K562 (cell line): ENCODE measurements around the gene ABHD5. TPM values are rescaled to one million over a fixed set of nuclear protein-coding genes. Genes with fewer than 3 reads are reported as not detected.
A peak's percentile ranks its signal among the peaks of the same experiment; 100 is the strongest.

Source experiments
- ATAC-seq: fragments of 200-7000 bp; cut with Tn5 transposase; 3 replicates; pipeline ENCODE4 v1.9.1; 2020; ENCODE audit warnings: moderate library complexity
- BruUV-seq: library from RNA; stranded (reverse); fragments of 400-500 nt; replicated peaks from 2 replicates; lab custom pipeline; 2021; lab: Mats Ljungman, UMichigan
- CTCF ChIA-PET: fragments of 300-600 bp; formaldehyde crosslinking; extraction: SDS; loops from one replicate; lab custom pipeline; 2021; ENCODE audit warnings: low intra/inter-chr PET ratio; lab: Yijun Ruan, JAX
- POLR2A ChIA-PET: fragments of 300-600, 350-650 bp; sonication (Branson Sonifier 250); formaldehyde crosslinking; extraction: SDS; loops from one replicate; lab custom pipeline; 2021; ENCODE audit warnings: antibody characterized with exemption, inconsistent platforms; lab: Yijun Ruan, JAX
- DNase-seq, 4 experiments: peaks; one replicate each; pipeline versions ENCODE4 v3.0.0 to v3.0.0-alpha.2; 2011 to 2018; ENCODE audit warnings: low spot score in 3 of 4, mixed read lengths in 3 of 4; ENCODE audit errors: extremely low read depth in 1 of 4
- FAIRE-seq: peaks from 2 replicates; lab custom pipeline; 2011; peaks lifted over from hg19 to GRCh38; lab: Jason Lieb, UNC
- H2AFZ ChIP-seq: 2 replicates; pipeline ENCODE4 v1.6.0; 2011; ENCODE audit warnings: low read depth, low read length, control low read depth, inconsistent platforms
- H3K27ac ChIP-seq: fragments of 200-600 bp; 3 replicates; pipeline ENCODE4 v1.8.0; 2011; ENCODE audit warnings: low read depth, mild to moderate bottlenecking, control low read depth, inconsistent platforms, low read length, moderate library complexity, mixed read lengths; ENCODE audit errors: extremely low read depth
- H3K27me3 ChIP-seq, 2 experiments: fragments of 300-600 bp in 1 of 2; 2 replicates in 1 of 2; 3 replicates in 1 of 2; pipeline versions ENCODE4 v1.6.0 to v1.8.0; 2011; ENCODE audit warnings: inconsistent platforms in 2 of 2, low read length in 2 of 2, mild to moderate bottlenecking in 1 of 2, mixed read lengths in 1 of 2, moderate library complexity in 1 of 2; ENCODE audit not compliant: control insufficient read depth in 2 of 2, insufficient read depth in 2 of 2
- H3K36me3 ChIP-seq: fragments of 300-600 bp; 3 replicates; pipeline ENCODE4 v1.8.0; 2011; ENCODE audit warnings: mild to moderate bottlenecking, low read length, inconsistent platforms; ENCODE audit not compliant: control insufficient read depth, insufficient read depth
- H3K4me1 ChIP-seq, 2 experiments: fragments of 200-600 bp in 1 of 2; replicated peaks in 1 of 2; 2 replicates in 1 of 2; 3 replicates in 1 of 2; pipeline versions ENCODE4 v1.5.1 to v1.8.0; 2011; ENCODE audit warnings: inconsistent platforms in 2 of 2, low read length in 2 of 2, mild to moderate bottlenecking in 1 of 2, mixed read lengths in 1 of 2, moderate library complexity in 1 of 2; ENCODE audit not compliant: control insufficient read depth in 2 of 2, insufficient read depth in 2 of 2
- H3K4me2 ChIP-seq: 2 replicates; pipeline ENCODE4 v1.6.1; 2011; ENCODE audit warnings: low read length, control low read depth, inconsistent platforms, mixed read lengths; ENCODE audit not compliant: insufficient read depth
- H3K4me3 ChIP-seq: fragments of 200-600 bp; sonication (generic), shearing (Covaris generic); 2 replicates; pipeline ENCODE4 v1.5.1; 2016; ENCODE audit warnings: control low read depth, inconsistent platforms
- H3K79me2 ChIP-seq: fragments of 200-600 bp; 3 replicates; pipeline ENCODE4 v1.8.0; 2011; ENCODE audit warnings: low read length, inconsistent platforms; ENCODE audit not compliant: control insufficient read depth, insufficient read depth
- H3K9ac ChIP-seq, 2 experiments: 2 replicates each; pipeline versions ENCODE4 v1.6.0 to v1.6.1; 2011; ENCODE audit warnings: low read depth in 2 of 2, low read length in 2 of 2, control low read depth in 1 of 2, inconsistent platforms in 1 of 2, mild to moderate bottlenecking in 1 of 2, mixed read lengths in 1 of 2; ENCODE audit not compliant: insufficient read depth in 1 of 2
- H3K9me1 ChIP-seq: one replicate; pipeline ENCODE4 v1.6.0; 2011; ENCODE audit warnings: inconsistent platforms, mild to moderate bottlenecking, low read length, moderate library complexity; ENCODE audit not compliant: control insufficient read depth, insufficient read depth
- H3K9me3 ChIP-seq: replicated peaks from 2 replicates; pipeline ENCODE4 v1.5.1; 2011; ENCODE audit warnings: low read depth, low read length, inconsistent platforms; ENCODE audit not compliant: control insufficient read depth, insufficient read depth
- H4K20me1 ChIP-seq: replicated peaks from 2 replicates; pipeline ENCODE4 v1.6.1; 2011; ENCODE audit warnings: low read length, inconsistent platforms, mixed read lengths; ENCODE audit not compliant: control insufficient read depth, insufficient read depth
- C11orf30 ChIP-seq: fragments of 450-650 bp; IDR thresholded peaks from 2 replicates; pipeline ENCODE4 v1.6.1; 2016; ENCODE audit warnings: low read depth, mild to moderate bottlenecking
- CREBBP ChIP-seq: IDR thresholded peaks from one replicate; pipeline ENCODE4 v1.6.1; 2012; ENCODE audit warnings: low read depth, mild to moderate bottlenecking, control low read depth, inconsistent platforms, low read length
- MAFF ChIP-seq: IDR thresholded peaks from 2 replicates; pipeline ENCODE4 v1.6.1; 2012; ENCODE audit warnings: low read length, improper control_type of control experiment
- STAT5B ChIP-seq: fragments of 250-450 bp; sonication (Bioruptor Pico); IDR thresholded peaks from 2 replicates; pipeline ENCODE4 v1.8.0; 2021; ENCODE audit warnings: mild to moderate bottlenecking, inconsistent platforms
- TAF15 ChIP-seq: fragments of 200-400 bp; formaldehyde crosslinking; IDR thresholded peaks from 2 replicates; pipeline ENCODE4 v1.6.1; 2017; ENCODE audit warnings: mild to moderate bottlenecking, low read depth, low read length, moderate library complexity
- TFAM ChIP-seq: fragments of 250-450 bp; sonication (Bioruptor Pico); conservative IDR thresholded peaks from 2 replicates; pipeline ENCODE4 v1.5.0; 2021; ENCODE audit warnings: mild to moderate bottlenecking, moderate library complexity
- TFAP4 ChIP-seq: sonication (generic); formaldehyde crosslinking; IDR thresholded peaks from 2 replicates; pipeline ENCODE4 v1.8.0; 2022; ENCODE audit warnings: missing genetic modification reagents, mild to moderate bottlenecking, moderate library complexity, borderline replicate concordance
- XRCC5 ChIP-seq: fragments of 200-400 bp; formaldehyde crosslinking; IDR thresholded peaks from 2 replicates; pipeline ENCODE4 v1.6.1; 2017; ENCODE audit warnings: low read depth, mild to moderate bottlenecking, low read length
- WGBS: fragments of 100-300 bp; shearing (Covaris generic); methylation state at CpG from one replicate; pipeline ENCODE4 v1.1.6; 2016; ENCODE audit warnings: low coverage, mixed read lengths; ENCODE audit not compliant: insufficient coverage; ENCODE audit errors: missing lambda C conversion rate; 5-methylcytosine and 5-hydroxymethylcytosine counted together
- in situ Hi-C: fragments of 300-500 bp; cut with MboI; formaldehyde crosslinking; loops from 4 replicates; pipeline ENCODE4 v1.15.0; 2018; ENCODE audit warnings: inconsistent platforms, mixed read lengths
- intact Hi-C: fragments of 100-400 bp; cut with micrococcal nuclease; formaldehyde crosslinking; loops from 2 replicates; pipeline ENCODE4 v1.14.2; 2022
- polyA plus RNA-seq, 8 experiments: library from polyadenylated mRNA; depleted of rRNA in 4 of 8; stranded (reverse) in 5 of 8; unstranded in 3 of 8; fragments of >200 nt; fragmentation: Nextera tagmentation in 2 of 8; fragmentation: Illumina TruSeq in 1 of 8; extraction: Ambion mirVana in 2 of 8; extraction: Trizol in 1 of 8; gene quantifications; 2 replicates each; pipeline versions ENCODE4 v1.2.1 to v1.2.3, GENCODE V29; 2011 to 2014; ENCODE audit warnings: inconsistent platforms in 1 of 8, missing spikeins in 1 of 8
- total RNA-seq, 7 experiments: library from RNA; depleted of rRNA in 6 of 7; stranded (reverse); fragments of >200 nt in 6 of 7; fragmentation: Illumina TruSeq in 2 of 7; extraction: Trizol in 2 of 7; gene quantifications; 2 replicates each; pipeline versions ENCODE4 v1.2.1 to v1.2.3, GENCODE V29; 2011 to 2021; ENCODE audit warnings: low replicate concordance in 1 of 7

ABHD5 gene
- total and polyA plus RNA-seq, 9 of the 15 experiments (the other 6 are each of a cell fraction or from before 2014, with no cell fraction given): 27.8 to 61.7 (median 39.9) TPM

GRCh38 chr3:43734685-43735084 lies 43.9 kb downstream of the ABHD5 start (continued):
- no peak for TF ChIP-seq STAT5B (CRISPR knock-in tag)
- TF ChIP-seq CREBBP: no peak
- no peak for TF ChIP-seq MAFF

DNA sequence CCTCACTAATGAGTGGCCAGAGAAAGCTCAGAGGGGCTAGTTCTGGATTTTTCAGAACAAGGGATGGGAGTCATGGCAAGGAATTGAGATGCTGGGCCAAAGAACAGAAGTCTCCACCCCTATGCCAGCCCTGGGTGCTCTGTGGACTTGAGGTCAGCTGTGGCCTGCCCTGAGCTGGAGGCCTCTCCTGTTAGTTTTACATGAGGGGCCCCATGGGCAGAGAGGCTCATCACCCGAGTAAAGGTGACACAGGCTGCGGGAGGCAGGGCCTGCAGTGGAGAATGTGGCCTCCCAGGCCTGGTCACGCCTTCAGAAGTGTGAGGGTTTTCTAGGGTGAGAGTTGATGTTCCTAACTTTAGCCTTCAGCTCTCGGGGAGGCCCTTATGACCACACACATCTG lies 44.9 kb downstream of the ABHD5 start:
- H3K4me2 ChIP-seq: no peak overlapping the region
- DNase-seq (no peak), FAIRE-seq (no peak), ATAC-seq (peak; percentile 24; the same call in 2 of the 3 replicates)
- H3K9me3 ChIP-seq: no peaks in the 10 kb centered on the region
- TF ChIP-seq XRCC5: no peak
- TF ChIP-seq TAF15: no peak
- no peak for TF ChIP-seq TFAM (CRISPR knock-in tag)
- TF ChIP-seq C11orf30: no peak
- no peak for TF ChIP-seq TFAP4 (CRISPR knock-in tag)
- peaks cover 0 to 12% of the 10 kb centered on the region in 2 experiments; a peak in 3 of 5 replicates for H3K4me1 ChIP-seq
- POLR2A ChIA-PET: no interaction called here
- H2AFZ ChIP-seq: no peak overlapping the region
- H3K9me1 ChIP-seq: peaks cover 14% of the 10 kb centered on the region
- CTCF ChIA-PET: no interaction called here
- no TSS peak for BruUV-seq
- peaks cover 41% of the 10 kb centered on the region; the same call in 2 of the 3 replicates for H3K36me3 ChIP-seq
- H3K4me3 ChIP-seq: no peak overlapping the region
- in situ Hi-C loops: no loop called here
- H3K9ac ChIP-seq: peak overlapping the region in 1 of 2 experiments; percentile 33; a peak in 1 of 4 replicates
- 86% methylated on average over 4 of the region's 4 CpGs for WGBS
- intact Hi-C loops: no loop called here
- H4K20me1 ChIP-seq: 0 out of 2 replicates have a peak, but pooled peaks cover 6% of the 10 kb centered on the region
- no peak overlapping the region for H3K27ac ChIP-seq
- H3K79me2 ChIP-seq: no peaks in the 10 kb centered on the region
- no peaks in the 10 kb centered on the region for H3K27me3 ChIP-seq
